OCI-LY3 (cell line): ENCODE data around the gene SKOR1.

ENCODE experiments used
- H2AFZ ChIP-seq: fragments of 200-600, 300-600 bp; shearing (Covaris generic); 2 replicates; pipeline ENCODE4 v1.6.0; 2014; ENCODE audit warnings: antibody characterized with exemption, low read depth, low read length
- H3K27ac ChIP-seq: fragments of 200-600, 300-600 bp; sonication (generic); 2 replicates; pipeline ENCODE4 v1.5.1; 2014; ENCODE audit warnings: mild to moderate bottlenecking, low read length, moderate library complexity, mixed read lengths
- H3K27me3 ChIP-seq: fragments of 200-600, 300-600 bp; sonication (generic); 2 replicates; pipeline ENCODE4 v1.6.1; 2014; ENCODE audit warnings: low read depth, low read length, mixed read lengths
- H3K36me3 ChIP-seq: fragments of 200-600, 300-600 bp; sonication (generic); replicated peaks from 2 replicates; pipeline ENCODE3; 2014; ENCODE audit warnings: low read depth, low read length, mixed read lengths
- H3K4me1 ChIP-seq: fragments of 300-600, 200-600 bp; sonication (generic); 2 replicates; pipeline ENCODE4 v1.6.1; 2014; ENCODE audit warnings: low read length, mixed read lengths
- H3K4me2 ChIP-seq: fragments of 200-600, 300-600 bp; sonication (generic); 2 replicates; pipeline ENCODE4 v1.6.1; 2014; ENCODE audit warnings: low read length, mixed read lengths
- H3K4me3 ChIP-seq: fragments of 300-600, 200-600 bp; sonication (generic); 2 replicates; pipeline ENCODE4 v1.5.1; 2014; ENCODE audit warnings: antibody characterized with exemption, mild to moderate bottlenecking, low read length, moderate library complexity
- H3K79me2 ChIP-seq: fragments of 300-600, 200-600 bp; shearing (Covaris generic); 2 replicates; pipeline ENCODE4 v1.6.1; 2014; ENCODE audit warnings: mild to moderate bottlenecking, low read length, mixed read lengths
- H3K9ac ChIP-seq: fragments of 300-600, 200-600 bp; shearing (Covaris generic); 2 replicates; pipeline ENCODE4 v1.6.0; 2014; ENCODE audit warnings: mild to moderate bottlenecking, low read length, moderate library complexity
- H3K9me3 ChIP-seq: fragments of 200-600, 300-600 bp; shearing (Covaris generic); 2 replicates; pipeline ENCODE4 v1.6.1; 2014; ENCODE audit warnings: low read length, mixed read lengths; ENCODE audit not compliant: insufficient read depth
- H4K20me1 ChIP-seq: fragments of 200-600, 300-600 bp; sonication (generic); 2 replicates; pipeline ENCODE4 v1.6.1; 2016; ENCODE audit warnings: low read length, mixed read lengths; ENCODE audit not compliant: insufficient read depth
- EZH2phosphoT487 ChIP-seq: fragments of 200-600 bp; shearing (Covaris generic); IDR thresholded peaks from 2 replicates; pipeline ENCODE4 v1.6.1; 2018; ENCODE audit warnings: antibody characterized with exemption, mixed run types, low read depth
- TF ChIP-seq, protein P1 (sequence below): fragments of 200-600, 300-600 bp; sonication (generic); IDR thresholded peaks from 2 replicates; pipeline ENCODE4 v1.5.1; 2014; ENCODE audit warnings: antibody characterized with exemption, low read length, low read depth

The SKOR1 gene

DNA sequence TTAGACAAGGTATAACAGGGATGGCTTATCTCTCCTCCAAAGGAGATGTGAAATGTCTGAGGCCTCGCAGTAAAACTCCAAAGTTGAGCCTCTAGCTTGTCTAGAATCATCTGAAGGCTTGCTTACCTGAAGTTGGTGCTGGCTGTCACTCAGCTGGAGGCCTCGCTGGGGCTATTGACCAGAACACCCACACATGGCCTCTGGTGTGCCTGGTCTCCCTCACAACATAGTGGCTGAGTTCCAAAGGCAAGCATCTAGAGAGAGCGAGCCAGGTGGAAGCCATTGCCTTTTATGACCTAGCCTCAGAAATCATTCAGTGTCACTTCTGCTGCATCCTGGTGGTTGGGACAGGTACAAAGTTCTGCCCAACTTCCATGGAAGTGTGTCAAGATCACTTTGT, 31.9 kb downstream of the SKOR1 start:
- TF ChIP-seq EZH2phosphoT487: no peak
- TF ChIP-seq, protein P1, sequence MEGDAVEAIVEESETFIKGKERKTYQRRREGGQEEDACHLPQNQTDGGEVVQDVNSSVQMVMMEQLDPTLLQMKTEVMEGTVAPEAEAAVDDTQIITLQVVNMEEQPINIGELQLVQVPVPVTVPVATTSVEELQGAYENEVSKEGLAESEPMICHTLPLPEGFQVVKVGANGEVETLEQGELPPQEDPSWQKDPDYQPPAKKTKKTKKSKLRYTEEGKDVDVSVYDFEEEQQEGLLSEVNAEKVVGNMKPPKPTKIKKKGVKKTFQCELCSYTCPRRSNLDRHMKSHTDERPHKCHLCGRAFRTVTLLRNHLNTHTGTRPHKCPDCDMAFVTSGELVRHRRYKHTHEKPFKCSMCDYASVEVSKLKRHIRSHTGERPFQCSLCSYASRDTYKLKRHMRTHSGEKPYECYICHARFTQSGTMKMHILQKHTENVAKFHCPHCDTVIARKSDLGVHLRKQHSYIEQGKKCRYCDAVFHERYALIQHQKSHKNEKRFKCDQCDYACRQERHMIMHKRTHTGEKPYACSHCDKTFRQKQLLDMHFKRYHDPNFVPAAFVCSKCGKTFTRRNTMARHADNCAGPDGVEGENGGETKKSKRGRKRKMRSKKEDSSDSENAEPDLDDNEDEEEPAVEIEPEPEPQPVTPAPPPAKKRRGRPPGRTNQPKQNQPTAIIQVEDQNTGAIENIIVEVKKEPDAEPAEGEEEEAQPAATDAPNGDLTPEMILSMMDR: no peak
- no peak overlapping the region for H3K4me2 ChIP-seq
- H3K4me3 ChIP-seq: no peak overlapping the region
- H3K9ac ChIP-seq: no peak overlapping the region
- H3K79me2 ChIP-seq: no peaks in the 10 kb centered on the region
- H3K36me3 ChIP-seq: no peaks in the 10 kb centered on the region
- no peaks in the 10 kb centered on the region for H4K20me1 ChIP-seq
- H3K27me3 ChIP-seq: no peaks in the 10 kb centered on the region
- H3K27ac ChIP-seq: no peak overlapping the region
- H3K9me3 ChIP-seq: no peaks in the 10 kb centered on the region
- peaks cover 25% of the 10 kb centered on the region for H3K4me1 ChIP-seq
- H2AFZ ChIP-seq: no peak overlapping the region

DNA sequence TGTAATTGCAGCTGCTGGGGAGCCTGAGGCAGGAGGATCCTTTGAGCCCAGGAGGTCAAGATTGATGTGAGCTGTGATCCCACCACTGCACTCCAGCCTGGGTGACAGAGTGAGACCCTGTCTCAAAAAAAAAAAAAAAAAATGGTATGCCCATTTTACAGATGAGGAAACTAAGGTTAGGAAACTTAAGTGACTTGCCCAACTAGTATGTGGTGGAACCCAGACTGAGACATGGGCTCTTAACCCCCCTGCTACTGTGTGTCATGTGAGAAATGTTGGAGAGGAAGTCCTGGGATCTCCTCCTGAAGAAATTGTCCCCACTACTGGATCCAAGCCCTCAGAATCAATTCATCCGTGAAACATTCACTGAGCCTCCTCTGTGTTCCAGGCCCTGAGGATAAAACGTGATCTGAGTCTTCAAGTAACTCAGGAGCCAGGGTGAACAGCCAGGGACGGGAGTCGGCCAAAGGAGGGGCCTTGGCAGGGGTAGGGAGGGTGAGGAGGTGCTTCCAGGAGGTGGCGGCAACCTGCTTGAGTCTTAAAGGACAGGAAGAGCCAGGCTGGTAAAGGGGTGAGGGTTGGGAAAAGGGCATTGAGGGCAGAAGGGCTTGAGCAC, 34.1 kb downstream of the SKOR1 start:
- no peak overlapping the region for H3K4me2 ChIP-seq
- H3K9ac ChIP-seq: no peak overlapping the region
- no peak overlapping the region for H3K4me3 ChIP-seq
- no peaks in the 10 kb centered on the region for H4K20me1 ChIP-seq
- no peaks in the 10 kb centered on the region for H3K9me3 ChIP-seq
- H3K79me2 ChIP-seq: no peaks in the 10 kb centered on the region
- no peak overlapping the region for H2AFZ ChIP-seq
- H3K27me3 ChIP-seq: no peaks in the 10 kb centered on the region
- no peaks in the 10 kb centered on the region for H3K36me3 ChIP-seq
- H3K4me1 ChIP-seq: peaks cover 34% of the 10 kb centered on the region
- no peak for TF ChIP-seq EZH2phosphoT487
- TF ChIP-seq, protein P1: no peak
- no peak overlapping the region for H3K27ac ChIP-seq

DNA sequence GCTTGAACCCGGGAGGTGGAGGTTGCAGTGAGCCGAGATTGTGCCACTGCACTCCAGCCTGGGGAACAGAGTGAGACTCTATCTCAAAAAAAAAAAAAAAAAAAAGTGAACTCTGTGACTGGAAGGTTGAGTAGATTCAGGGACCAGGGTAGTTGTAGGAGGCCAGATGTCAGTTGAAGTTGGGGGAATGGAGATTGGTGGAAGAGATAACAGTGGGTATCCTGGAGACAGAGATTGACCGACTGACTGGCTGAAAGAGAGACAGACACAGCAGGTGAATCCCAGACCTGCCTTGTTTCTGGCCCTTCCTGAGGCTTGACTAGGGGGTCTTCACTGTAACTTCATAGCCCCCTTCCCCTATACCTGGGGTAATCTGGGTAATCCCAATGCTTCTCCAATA, 36.7 kb downstream of the SKOR1 start:
- Histone ChIP-seq H3K9me3 (no peaks in the 10 kb centered on the region), H3K27me3 (peaks cover 14% of the 10 kb centered on the region), H3K4me2 (peak overlapping the region; percentile 81), H3K4me3 (peak overlapping the region; percentile 80), H3K9ac (peak overlapping the region; percentile 64; the same call in 1 of the 2 replicates), H4K20me1 (no peaks in the 10 kb centered on the region), H2AFZ (no peak overlapping the region), H3K27ac (no peak overlapping the region), H3K4me1 (peaks cover 23% of the 10 kb centered on the region), H3K36me3 (no peaks in the 10 kb centered on the region), H3K79me2 (no peaks in the 10 kb centered on the region)
- no peak for TF ChIP-seq EZH2phosphoT487

DNA sequence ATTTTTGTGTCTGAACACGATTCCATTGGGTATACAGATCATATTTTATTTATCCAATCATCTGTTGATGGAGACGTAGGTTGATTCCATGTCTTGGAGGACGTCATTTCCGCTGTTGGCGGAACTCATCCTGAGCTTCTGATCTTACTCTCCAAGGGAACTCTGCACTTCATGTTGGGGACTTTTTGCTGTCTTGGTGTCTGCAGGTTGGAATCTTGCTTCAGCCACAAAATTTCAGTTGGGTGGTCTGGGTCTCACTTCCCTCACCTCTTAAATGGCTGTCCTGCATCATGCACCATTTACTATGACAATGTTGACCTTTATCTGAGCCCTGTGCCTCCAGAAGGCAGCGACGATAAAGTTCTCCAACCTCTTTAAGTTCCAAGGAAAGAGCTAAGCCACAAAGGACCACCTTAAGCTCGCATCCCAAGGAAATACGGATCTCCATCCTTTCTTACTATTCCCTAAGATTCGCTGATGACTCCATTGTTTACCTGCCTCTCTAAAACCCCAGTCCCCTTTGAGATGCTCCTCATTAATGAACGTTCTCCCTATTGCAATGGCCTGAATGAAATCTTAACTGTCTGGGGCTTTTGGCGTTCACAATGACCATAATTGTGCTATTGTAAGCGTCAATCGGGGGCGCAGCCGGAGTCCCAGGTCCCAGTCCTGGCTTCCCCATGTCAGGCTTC, 37.6 kb downstream of the SKOR1 start:
- peak overlapping the region; percentile 80 for H3K4me3 ChIP-seq

More for the DNA sequence above, 37.6 kb downstream of the SKOR1 start:
- Histone ChIP-seq H3K27me3 (peaks cover 14% of the 10 kb centered on the region), H3K9ac (peak overlapping the region; percentile 64), H3K79me2 (no peaks in the 10 kb centered on the region), H2AFZ (peak overlapping the region; percentile 79), H3K36me3 (no peaks in the 10 kb centered on the region), H3K9me3 (no peaks in the 10 kb centered on the region), H3K27ac (peak overlapping the region; percentile 80), H3K4me2 (peak overlapping the region; percentile 81), H4K20me1 (no peaks in the 10 kb centered on the region), H3K4me1 (peaks cover 23% of the 10 kb centered on the region)
- TF ChIP-seq EZH2phosphoT487: no peak
- TF ChIP-seq, protein P1: no peak
